Psoas muscle (tissue), 8 donors: ENCODE results near the gene TBX6. TPM values are rescaled to one million over a fixed set of nuclear protein-coding genes. Genes with fewer than 3 reads are reported as not detected.
"Not testable (repeated sequence)": the region's sequence is repeated elsewhere in the genome, so short reads cannot be mapped to it uniquely, and the experiment has no call there.

ENCODE experiments used
- ATAC-seq, 4 donors: fragments of 200-7000 bp; cut with Tn5 transposase; one replicate each; pipeline ENCODE4 v1.9.1; 2020; ENCODE audit warnings: moderate library complexity in 3 of 4, mild to moderate bottlenecking in 2 of 4
- DNase-seq, 2 donors: peaks; one replicate each; pipeline ENCODE4 v3.0.0-alpha.2; 2020
- H3K27ac ChIP-seq: fragments of 200-600 bp; one replicate; pipeline ENCODE4 v1.8.0; 2022
- H3K27me3 ChIP-seq, 3 donors: fragments of 200-600 bp in 1 of 3; one replicate each; pipeline versions ENCODE4 v1.6.1 to v1.8.0; 2013 to 2022; ENCODE audit warnings: low read length in 2 of 3, mild to moderate bottlenecking in 2 of 3, moderate library complexity in 1 of 3; ENCODE audit not compliant: insufficient read depth in 3 of 3
- H3K36me3 ChIP-seq, 2 donors: fragments of 200-600 bp in 1 of 2; one replicate each; pipeline versions ENCODE4 v1.6.1 to v1.8.0; 2013 to 2022; ENCODE audit warnings: low read depth in 1 of 2, mild to moderate bottlenecking in 1 of 2, moderate library complexity in 1 of 2; ENCODE audit not compliant: insufficient read depth in 1 of 2
- H3K4me1 ChIP-seq: fragments of 200-600 bp; one replicate; pipeline ENCODE4 v1.8.0; 2022
- H3K4me3 ChIP-seq: fragments of 200-600 bp; one replicate; pipeline ENCODE4 v1.8.0; 2022; ENCODE audit warnings: mild to moderate bottlenecking
- H3K9me3 ChIP-seq: fragments of 200-600 bp; one replicate; pipeline ENCODE4 v1.8.0; 2022
- CTCF ChIP-seq: fragments of 200-600 bp; IDR thresholded peaks from one replicate; pipeline ENCODE4 v1.8.0; 2022; ENCODE audit warnings: antibody characterized with exemption
- WGBS, 3 donors: extraction: QIAGEN DNeasy Blood & Tissue Kit; methylation state at CpG; one replicate each; pipeline versions ENCODE4 v1.1.6 to v1.1.7; 2013; 5-methylcytosine and 5-hydroxymethylcytosine counted together
- intact Hi-C, 2 donors: fragments of 100-400 bp; cut with DNase I; formaldehyde crosslinking; loops; one replicate each; pipeline versions ENCODE4 v1.11.0 to v1.14.2; 2022
- polyA plus RNA-seq, 3 donors: library from polyadenylated mRNA; stranded (reverse); fragments of 200-250 nt; gene quantifications; one replicate each; pipeline ENCODE4 v1.2.3, GENCODE V29; 2013
- total RNA-seq, 4 donors: library from RNA; stranded (reverse); fragmentation: NEBNext Ultra II Directional in 2 of 4; extraction: Animal tissue kit (Norgen Biotek cat#: 25700) in 2 of 4; gene quantifications; one replicate each; pipeline versions ENCODE4 v1.2.1 to v1.2.4, GENCODE V29; 2021 to 2023
- donor health status: healthy with polysubstance abuse.
- donor health status: DM: no; HTN: no; CAD: no; lungs with moderate emphysema.
- donor health status: Bipolar disorder and iron deficiency.
- donor health status: healthy.
- donor health status: DM: yes; HTN: yes; CAD: no.
- donor health status: DM: no; HTN: no; CAD: no.
- donor health status: DM: no; HTN: no; CAD: no.
- donor health status: DM: yes; HTN: yes; CAD: no.

Gene TBX6
- total and polyA plus RNA-seq, 7 donors, result 0.32 to 1.6 (median 0.76) TPM

GRCh38 chr16:30136971-30137605 lies 45.4 kb upstream of the TBX6 start:
- no peaks in the 10 kb centered on the region for H3K27me3 ChIP-seq
- no peak overlapping the region for H3K4me3 ChIP-seq
- intact Hi-C loops, result no loop called here
- DNase-seq (no peak), ATAC-seq (no peak)
- no peak overlapping the region for H3K27ac ChIP-seq
- no peaks in the 10 kb centered on the region for H3K36me3 ChIP-seq
- TF ChIP-seq CTCF, result no peak
- 67 to 69% (median 69%) methylated on average over 11 of the region's 11 CpGs for WGBS, 3 donors
- no peaks in the 10 kb centered on the region for H3K9me3 ChIP-seq
- H3K4me1 ChIP-seq, result no peaks in the 10 kb centered on the region

DNA sequence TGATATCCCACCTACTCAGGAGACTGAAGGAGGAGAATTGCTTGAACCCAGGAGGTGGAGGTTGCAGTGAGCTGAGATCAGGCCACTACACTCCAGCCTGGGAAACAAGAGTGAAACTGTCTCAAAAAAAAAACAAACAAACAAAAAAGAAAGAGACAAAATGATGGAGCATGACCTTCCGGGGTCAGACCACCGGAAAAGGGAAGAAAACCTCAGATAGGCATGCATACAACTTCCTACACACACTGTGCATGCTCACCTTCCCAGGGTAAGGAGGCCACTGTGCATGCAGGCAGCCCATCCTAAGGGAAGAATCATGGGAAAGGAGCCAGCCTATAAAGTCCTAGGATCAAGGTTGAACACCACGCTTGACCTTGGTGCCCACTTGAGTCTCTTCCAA lies 40.9 kb upstream of the TBX6 start:
- intact Hi-C loops, result no loop called here
- TF ChIP-seq CTCF, result no peak
- H3K4me1 ChIP-seq, result no peaks in the 10 kb centered on the region
- no peak for ATAC-seq
- WGBS, 3 donors, result 64 to 73% (median 72%) methylated on average over 3 of the region's 3 CpGs
- H3K27ac ChIP-seq, result no peak overlapping the region
- H3K36me3 ChIP-seq, result no peaks in the 10 kb centered on the region
- no peak for DNase-seq
- H3K9me3 ChIP-seq, result no peaks in the 10 kb centered on the region
- H3K4me3 ChIP-seq, result no peak overlapping the region
- H3K27me3 ChIP-seq, result no peaks in the 10 kb centered on the region

DNA sequence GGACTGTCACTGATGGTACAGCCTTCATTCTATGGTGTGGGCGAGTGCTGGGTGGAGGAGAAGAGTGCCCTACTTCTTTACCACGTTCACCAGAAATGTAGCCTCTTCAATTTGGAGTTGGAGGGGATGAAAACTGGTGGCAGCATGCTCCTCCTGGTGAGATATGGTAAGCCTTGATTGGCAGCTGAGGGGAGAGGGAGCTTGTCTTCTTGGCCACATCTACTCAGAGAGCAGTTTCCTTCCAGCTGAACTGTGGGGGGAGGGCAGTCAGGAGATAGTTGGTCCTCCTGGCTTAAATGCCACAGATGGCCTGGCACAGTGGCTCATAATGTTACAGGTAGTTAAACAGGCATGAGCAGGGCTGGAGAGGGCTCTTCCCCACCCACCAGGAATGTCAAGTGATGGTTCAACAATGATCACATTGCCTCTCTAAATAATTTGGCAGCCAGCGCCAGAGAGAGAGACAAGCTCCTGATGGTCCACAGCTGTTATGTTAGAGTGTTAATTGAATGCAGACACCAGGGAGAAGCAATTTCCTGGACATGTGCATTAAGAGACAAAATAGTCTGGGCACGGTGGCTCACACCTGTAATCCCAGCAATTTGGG lies 40.2 kb upstream of the TBX6 start:
- 45 to 51% (median 45%) methylated on average over 4 of the region's 4 CpGs for WGBS, 3 donors
- DNase-seq, result no peak
- no peaks in the 10 kb centered on the region for H3K27me3 ChIP-seq

DNA sequence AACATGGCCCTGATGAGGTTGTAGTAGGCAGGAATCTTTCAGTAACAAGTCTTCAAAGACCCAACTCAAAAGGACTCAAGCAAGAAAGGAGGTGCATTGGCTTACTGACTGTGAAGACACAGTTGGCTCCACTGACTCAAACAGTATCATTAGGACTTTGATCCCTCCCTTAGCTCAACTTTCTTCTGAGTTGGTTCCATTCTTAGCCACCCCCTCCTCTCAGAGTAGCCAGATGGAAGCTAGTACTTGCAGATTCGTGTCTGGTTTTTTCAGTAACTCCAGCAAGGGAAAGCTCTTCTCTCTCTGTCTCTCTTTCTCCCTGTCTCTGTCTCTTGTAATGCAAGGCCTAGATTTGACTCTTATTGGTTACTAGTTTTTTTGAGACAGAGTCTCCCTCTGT lies 36.3 kb upstream of the TBX6 start:
- no peaks in the 10 kb centered on the region for H3K27me3 ChIP-seq
- H3K36me3 ChIP-seq, result no peaks in the 10 kb centered on the region
- no peak overlapping the region for H3K4me3 ChIP-seq
- TF ChIP-seq CTCF, result no peak
- peaks cover 9% of the 10 kb centered on the region for H3K4me1 ChIP-seq
- 84 to 89% (median 88%) methylated on average over 1 of the region's 1 CpG for WGBS, 3 donors
- H3K9me3 ChIP-seq, result no peaks in the 10 kb centered on the region
- no peak for ATAC-seq
- intact Hi-C loops, result loop anchor here in 1 of 2 donors (10.0 kb wide), 1 partner anchor 63 kb away; the partner anchor contains the start of gene ALDOA
- DNase-seq, result no peak
- no peak overlapping the region for H3K27ac ChIP-seq

More for the DNA sequence above, 40.2 kb upstream of the TBX6 start:
- no peak for TF ChIP-seq CTCF
- no peak overlapping the region for H3K27ac ChIP-seq
- ATAC-seq, result no peak
- H3K4me3 ChIP-seq, result no peak overlapping the region
- no peaks in the 10 kb centered on the region for H3K4me1 ChIP-seq
- intact Hi-C loops, result no loop called here
- no peaks in the 10 kb centered on the region for H3K36me3 ChIP-seq
- H3K9me3 ChIP-seq, result no peaks in the 10 kb centered on the region

DNA sequence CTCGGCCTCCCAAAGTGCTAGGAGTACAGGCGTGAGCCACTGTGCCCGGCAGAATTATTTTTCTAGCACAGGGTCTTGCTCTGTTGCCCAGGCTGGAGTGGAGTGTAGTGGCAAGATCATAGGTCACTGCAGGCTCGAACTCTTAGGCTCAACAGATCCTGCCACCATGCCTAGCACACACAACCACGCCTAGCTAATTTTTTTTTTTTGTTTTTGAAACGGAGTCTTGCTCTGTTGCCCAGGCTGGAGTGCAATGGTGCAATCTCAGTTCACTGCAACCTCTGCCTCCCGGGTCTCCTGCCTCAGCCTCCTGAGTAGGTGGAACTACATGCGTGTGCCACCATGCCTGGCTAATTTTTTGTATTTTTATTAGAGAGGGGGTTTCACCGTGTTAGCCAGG lies 34.0 kb upstream of the TBX6 start:
- not testable (repeated sequence) for DNase-seq, H3K9me3 ChIP-seq, H3K4me3 ChIP-seq, H3K27me3 ChIP-seq, H3K27ac ChIP-seq, ATAC-seq, H3K36me3 ChIP-seq
- intact Hi-C loops, result loop anchor here in 1 of 2 donors (10.0 kb wide), 1 partner anchor 61 kb away; the partner anchor contains the start of gene ALDOA
- 90 to 94% (median 94%) methylated on average over 9 of the region's 9 CpGs for whole genome bisulfite sequencing, 3 donors
- peaks cover 19% of the 10 kb centered on the region for H3K4me1 ChIP-seq
